ENCODE measurements around the gene TMA16. TPM values are rescaled to one million over a fixed set of nuclear protein-coding genes. Genes with fewer than 3 reads are reported as not detected.
"Not testable (repeated sequence)": the region's sequence is repeated elsewhere in the genome, so short reads cannot be mapped to it uniquely, and the experiment has no call there.

The TMA16 gene
- polyA plus RNA-seq, 4 donors, result 35.7 to 38.7 (median 37.5) TPM

DNA sequence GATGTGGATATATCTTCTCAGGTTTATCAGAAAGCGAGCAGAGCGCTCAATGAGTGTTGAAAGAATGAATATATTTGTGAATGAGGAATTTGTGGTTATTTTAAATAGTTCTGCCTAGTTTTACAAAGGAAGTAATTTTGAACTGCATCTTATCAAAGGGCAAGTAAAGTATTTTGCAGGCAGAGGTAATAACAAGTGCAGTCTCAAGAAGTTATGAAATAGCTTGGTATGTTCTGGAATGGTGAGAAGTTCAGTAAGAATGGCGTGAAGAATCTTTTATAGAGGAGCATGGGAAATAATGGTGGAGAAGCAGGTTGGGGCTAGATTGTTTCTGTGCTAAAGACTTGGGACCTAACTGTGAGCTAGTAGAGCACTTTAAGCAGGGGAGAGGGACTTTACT, 10.9 kb downstream of the TMA16 start:
- no peak for DNase-seq (ENCODE audit: low read depth in 4 of 4, low spot score in 2 of 4)

DNA sequence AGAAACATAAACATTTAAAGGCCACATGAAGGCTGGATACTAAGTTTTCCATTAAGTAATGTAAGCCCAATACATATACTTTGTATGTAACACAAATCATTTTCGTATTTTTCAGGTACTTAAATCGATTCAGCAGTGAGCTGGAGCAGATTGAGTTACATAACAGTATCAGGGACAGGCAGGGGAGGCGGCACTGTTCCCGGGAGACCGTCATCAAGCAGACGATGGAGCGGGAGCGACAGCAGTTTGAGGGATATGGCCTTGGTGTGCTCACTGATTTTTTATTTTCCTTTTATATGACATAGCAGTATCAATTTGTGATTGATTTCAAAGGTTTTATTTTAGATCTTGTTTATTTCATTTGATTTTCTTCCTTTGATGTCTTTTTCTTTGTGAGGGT, 20.7 kb downstream of the TMA16 start:
- DNase-seq (ENCODE audit: low read depth in 4 of 4, low spot score in 2 of 4), result no peak

DNA sequence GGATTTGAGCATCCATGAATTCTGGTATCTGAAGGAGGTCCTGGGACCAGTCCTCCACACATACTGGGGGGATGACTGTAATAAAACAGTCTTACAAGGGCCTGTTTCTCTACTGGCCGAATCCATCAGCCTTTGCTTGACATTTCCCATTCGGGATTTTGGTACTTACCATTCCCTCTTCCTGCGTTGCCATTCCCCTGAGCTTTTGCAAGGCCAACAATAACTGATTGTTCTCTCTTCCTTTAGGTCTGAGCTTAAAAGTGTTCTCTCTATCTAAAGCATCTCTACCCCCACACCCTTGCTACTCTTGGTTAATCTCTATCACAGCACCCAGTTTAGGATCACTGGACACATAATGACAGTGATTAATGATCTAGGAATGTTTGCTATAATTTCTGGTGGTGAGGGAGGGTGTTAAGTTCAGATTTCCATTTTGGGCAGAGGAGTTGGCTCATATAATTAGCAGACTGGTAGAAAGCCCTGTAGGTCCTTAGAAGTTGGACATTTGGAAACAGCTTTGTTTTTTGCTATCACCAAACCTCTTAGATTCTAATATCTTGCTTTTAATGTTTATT, 29.4 kb downstream of the TMA16 start:
- DNase-seq (ENCODE audit: low read depth in 4 of 4, low spot score in 2 of 4), result no peak

DNA sequence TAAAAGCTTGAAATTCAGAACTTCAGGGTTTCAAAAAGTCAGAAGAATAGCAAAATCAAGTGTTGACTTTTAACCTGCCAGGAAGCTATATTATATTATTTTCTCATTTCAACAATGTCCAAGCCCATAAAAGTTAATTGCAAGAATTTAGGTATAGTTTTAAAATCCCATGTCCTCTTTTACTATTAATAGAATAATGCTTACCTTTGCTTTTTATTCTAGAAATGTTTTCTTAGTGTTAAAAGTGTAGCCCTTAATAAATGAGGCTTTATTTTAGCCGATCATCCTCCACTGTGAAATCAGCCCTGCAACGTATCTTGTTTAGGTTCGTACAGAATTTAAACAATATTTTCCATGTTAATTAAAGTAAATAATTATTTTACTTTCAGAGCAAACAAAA, 31.5 kb downstream of the TMA16 start:
- DNase-seq (ENCODE audit: low read depth in 4 of 4, low spot score in 2 of 4), result no peak

DNA sequence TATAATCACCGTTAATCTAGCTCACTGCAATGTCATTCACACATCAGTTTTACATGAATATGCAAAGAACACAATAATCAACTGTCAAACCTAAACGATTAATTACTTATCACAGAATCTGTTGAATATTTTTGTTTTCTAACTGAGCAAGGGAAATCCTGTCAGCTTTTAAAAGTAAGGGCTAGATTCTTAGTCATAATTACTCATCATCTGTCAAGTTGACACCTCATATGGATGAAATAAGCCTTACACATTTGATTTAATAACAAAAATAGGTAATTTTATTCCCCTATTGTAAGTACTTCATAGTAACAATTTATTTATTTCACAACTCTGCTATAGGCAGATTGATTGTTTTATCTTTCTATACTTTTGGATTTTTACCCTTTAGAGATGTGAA, 32.7 kb downstream of the TMA16 start:
- no peak for DNase-seq (ENCODE audit: low read depth in 4 of 4, low spot score in 2 of 4)

DNA sequence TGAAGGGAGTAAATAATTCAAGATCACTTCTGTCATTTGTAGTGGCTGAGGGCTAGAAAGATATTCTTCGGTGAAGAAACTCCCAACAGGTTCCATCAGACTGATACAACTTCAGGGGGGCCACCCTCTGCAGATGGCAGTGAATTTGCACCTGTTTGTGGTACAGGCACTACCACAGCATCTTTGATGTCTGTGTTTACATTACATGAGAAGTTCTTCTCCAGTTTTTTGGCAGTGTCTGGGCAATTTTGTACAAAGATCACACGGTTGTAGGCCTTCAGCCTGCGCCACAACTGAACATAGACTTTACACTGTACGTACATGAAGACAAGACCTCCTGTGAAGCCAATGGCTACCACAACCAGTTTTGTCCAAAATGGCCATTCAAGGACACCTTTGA, 34.2 kb downstream of the TMA16 start:
- DNase-seq (ENCODE audit: low read depth in 4 of 4, low spot score in 2 of 4), result no peak

DNA sequence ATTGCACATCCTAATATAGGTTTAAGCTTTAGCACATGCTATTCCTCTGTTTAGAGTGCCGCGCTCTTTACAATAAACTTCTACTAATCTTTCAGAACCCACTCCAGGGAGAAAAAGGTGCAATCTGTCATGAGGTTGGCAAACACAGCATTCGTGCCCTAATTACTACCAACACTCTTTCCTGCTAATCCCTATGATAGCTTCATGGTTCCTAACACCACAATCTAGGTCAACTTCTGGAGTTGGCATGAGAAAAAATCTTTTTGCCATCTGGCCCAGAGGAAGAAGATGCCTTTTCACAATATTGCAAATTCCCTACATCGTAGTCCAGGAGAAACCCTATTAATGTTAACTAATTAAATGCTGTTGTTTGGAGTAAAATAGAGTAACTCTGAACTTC, 39.6 kb downstream of the TMA16 start:
- DNase-seq (ENCODE audit: low read depth in 4 of 4, low spot score in 2 of 4), result no peak

DNA sequence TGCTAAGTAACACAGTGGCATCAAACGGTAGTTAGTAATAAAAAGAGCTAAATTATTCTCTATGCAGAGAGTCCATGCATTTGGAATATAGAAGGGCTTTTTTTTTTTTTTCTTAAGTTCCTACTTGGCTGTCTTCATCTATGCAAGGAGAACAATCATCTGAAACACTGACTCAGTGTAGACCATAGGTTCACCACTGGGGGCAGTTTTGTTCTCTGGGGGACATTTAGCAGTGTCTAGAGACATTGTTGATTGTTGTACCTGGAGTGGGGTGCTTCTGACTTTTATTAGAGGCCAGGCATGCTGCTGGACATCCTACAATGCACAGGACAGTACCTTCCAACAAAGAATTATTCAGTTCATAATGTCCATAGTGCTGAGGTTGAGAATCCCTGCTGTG, 41.2 kb downstream of the TMA16 start:
- no peak for DNase-seq (ENCODE audit: low read depth in 4 of 4, low spot score in 2 of 4)

DNA sequence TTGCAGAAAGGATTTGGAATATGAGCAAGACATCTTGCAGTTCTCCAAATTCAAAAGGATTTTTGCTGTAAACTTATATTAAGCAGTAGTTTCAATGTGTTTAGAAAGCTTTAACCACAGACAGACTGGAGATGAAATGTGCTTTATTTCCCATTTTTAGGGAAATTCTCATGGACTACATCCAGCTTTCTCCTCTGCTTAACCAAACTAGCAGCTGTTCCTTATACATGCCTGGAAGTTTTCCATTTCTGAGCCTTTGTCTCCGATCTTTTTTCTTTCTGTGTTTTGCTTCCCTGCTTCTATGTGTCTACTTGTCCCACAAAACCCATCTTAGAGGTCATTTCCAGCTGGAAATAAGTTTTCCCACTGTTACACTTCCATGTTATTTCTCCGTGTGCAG, 41.6 kb downstream of the TMA16 start:
- no peak for DNase-seq (ENCODE audit: low read depth in 4 of 4, low spot score in 2 of 4)

DNA sequence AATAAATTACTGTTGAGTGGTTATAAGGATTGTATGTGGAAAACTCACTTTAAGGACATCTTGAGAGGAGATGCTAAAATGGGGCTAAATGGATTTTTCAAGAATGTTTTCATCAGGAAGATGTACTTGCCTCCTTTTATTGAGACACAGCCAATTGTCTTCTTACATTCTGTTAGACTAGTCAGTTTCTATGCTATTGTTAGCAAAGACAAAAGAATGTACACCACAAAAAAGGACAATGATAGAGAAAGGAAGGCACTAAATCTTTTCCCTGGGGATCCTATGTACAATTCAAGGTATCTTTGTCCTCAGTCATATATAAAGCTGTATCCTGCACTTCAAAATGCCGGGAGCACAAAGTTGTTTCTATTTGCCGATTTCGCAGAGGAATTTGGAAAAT, 42.6 kb downstream of the TMA16 start:
- DNase-seq (ENCODE audit: low read depth in 4 of 4, low spot score in 2 of 4), result no peak

DNA sequence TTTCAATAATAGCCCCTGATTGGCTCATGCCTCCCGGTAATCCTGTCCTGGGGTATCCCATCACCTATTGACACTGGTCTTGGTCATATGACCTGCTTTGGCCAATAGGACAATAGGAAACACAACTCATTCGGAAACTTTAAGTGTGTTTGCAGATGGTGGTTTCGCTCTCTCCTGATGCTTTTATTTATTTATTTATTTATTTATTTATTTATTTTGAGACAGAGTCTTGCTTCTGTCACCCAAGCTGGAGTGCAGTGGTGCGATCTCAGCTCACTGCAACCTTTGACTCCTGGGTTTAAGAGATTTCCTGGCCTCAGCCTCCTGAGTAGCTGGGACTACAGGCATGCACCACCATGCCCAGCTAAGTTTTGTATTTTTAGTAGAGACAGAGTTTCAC, 44.3 kb downstream of the TMA16 start:
- DNase-seq (ENCODE audit: low read depth in 4 of 4, low spot score in 2 of 4), result not testable (repeated sequence)

DNA sequence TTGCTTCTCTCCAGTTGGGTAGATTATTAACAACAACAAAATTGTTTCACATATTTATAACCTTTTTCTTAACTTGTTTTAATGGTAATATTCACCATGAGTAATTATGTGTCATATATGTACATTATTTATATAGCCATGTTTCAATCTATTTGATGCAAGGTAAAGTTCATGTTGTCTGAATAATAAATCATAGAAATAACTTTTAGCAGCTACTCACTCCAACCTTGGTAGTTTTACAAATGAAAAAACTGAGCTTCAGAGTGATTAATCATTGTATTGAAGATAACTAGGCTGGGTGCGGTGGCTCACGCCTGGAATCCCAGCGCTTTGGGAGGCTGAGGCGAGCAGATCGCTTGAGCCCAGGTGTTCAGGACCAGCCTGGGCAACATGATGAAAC, 46.0 kb downstream of the TMA16 start:
- no peak for DNase-seq (ENCODE audit: low read depth in 4 of 4, low spot score in 2 of 4)

DNA sequence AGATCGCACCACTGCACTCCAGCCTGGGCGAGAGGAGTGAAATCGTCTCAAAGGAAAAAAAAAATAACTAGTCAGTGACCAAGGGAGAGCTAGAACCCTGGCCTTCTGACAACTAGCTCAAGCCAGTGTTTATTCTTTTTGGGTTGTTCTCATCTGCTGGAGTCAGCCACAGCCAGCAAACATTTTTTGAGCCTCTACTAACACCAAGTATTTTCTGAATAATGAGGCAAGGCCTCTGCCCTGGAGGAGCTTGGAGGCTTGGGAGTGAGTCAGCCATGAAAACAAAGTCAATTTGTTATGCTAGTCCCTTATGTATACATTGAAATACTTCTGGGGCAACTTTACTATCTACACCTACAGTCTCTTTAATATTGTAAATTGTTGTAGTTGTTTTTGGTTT, 46.5 kb downstream of the TMA16 start:
- no peak for DNase-seq (ENCODE audit: low read depth in 4 of 4, low spot score in 2 of 4)

DNA sequence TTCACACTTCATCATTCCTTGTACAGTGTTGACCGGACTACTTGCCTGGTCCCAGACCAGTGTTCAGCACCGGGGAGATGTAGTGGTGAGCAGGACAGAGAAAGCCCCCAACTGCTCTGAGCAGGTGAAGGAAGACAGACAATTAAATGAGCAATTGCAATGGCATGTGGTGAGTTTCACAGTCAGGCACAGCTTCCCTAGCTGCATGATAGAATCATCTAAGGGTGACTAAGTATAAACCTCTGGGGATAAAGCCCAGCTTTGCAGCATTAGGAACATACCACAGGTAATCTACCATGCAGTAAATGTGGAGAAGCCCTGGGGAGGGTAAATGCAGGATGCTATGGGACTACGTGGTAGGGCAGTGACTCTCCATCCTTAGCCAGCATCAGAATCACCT, 47.8 kb downstream of the TMA16 start:
- DNase-seq (ENCODE audit: low read depth in 4 of 4, low spot score in 2 of 4), result no peak

DNA sequence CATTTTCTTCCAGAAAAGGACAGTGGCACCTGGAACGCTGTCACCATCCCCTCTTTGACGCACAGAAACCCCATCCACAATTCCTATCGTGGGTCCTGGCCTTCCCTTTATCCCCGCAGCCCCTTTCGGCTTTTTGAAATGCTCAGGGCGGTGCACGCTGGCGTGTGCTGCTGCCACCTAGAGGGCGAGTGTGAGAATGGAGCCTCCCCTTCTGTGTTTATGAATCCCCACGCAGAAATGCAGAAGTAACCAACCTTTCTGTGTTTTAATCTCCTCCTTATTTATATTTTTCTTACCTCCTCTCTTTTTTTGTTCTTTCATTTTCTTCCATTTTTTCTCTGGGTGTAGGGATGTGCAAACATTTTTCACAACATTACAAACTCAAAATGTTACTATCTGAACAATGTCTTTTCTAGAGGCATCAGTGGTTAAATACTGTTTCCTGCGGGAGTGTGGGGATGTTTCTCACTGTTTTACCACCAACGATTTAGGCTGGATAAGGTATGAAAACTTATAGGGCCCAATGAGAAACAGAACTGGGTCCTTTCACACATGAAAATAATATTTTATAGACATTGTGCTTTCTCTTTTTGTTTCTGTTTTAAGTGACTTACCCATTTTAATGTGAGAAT, 50.0 kb downstream of the TMA16 start:
- peak in 1 of 4 donors; percentile 49 for DNase-seq (ENCODE audit: low read depth in 4 of 4, low spot score in 2 of 4)

DNA sequence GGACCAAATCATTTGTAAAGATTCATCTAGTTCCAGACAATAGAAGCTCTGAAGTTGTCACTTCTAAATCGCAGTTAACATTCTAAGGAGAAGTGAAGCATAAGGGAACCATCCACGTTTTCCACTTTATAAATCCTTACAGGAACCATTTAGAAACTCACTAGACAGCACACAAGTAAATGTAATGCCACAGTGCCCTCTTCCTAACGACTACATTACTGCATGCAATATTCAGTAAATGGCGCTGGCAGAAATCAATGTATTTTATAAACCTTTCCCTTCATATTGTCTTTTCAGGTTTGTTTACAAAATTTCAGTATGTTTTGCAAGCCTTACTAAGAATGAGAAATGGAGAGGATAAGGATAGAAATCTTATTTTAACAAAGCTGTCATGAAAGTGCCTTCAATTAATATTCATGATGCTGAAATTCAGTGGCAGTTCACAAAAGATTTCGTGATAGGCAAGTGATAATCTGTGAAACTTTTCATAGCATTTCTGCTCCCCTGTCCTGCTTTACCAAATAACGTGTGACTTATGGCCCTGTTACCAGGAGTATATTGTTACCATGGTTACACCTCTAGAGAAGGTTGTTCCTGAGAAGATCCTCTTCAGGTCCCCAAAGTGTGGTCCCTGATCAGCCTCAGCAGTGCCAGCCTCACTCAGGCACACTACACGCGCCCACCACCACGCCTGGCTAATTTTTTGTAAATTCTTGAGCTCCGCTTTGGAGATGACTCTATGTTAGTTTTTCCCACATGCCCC, 54.2 kb downstream of the TMA16 start:
- peak in 1 of 4 donors; percentile 32 for DNase-seq (ENCODE audit: low read depth in 4 of 4, low spot score in 2 of 4)

DNA sequence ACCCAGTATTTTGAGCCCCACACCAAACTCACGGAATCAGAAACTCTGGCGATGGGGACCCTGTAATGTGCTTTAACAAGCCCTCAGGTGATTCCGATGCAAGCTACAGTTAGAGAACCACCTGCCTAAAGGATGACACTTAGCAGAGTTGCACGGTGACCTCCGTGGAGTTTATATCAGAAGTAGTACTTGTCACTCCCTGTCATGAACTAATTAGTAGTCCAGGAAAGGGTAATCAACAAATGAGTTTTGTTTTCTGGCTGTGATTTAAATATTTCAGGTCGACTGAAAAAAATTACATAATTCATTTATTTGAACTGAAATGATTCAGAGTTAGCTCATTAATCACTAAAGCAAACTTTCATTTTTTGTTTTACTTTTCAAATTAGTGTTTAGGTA, 56.4 kb downstream of the TMA16 start:
- DNase-seq (ENCODE audit: low read depth in 4 of 4, low spot score in 2 of 4), result no peak

DNA sequence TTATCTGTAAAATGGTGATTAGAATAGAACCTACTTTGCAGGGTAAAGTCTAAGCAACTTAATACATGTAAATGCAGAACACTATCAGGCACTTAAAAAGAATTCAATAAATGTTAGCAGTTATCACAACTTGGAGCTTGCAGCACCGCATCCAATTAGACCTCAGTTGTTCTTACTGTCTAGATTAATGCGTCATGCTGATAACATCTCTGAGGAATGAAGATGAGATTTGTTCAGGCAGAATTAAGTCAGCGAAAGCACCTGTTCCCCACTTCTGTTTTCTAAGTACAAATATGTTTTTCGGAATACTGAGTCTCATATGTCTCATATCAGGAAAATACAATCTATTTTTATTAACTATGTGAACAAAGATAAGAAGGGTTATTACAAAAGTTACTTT, 58.7 kb downstream of the TMA16 start:
- DNase-seq (ENCODE audit: low read depth in 4 of 4, low spot score in 2 of 4), result no peak

DNA sequence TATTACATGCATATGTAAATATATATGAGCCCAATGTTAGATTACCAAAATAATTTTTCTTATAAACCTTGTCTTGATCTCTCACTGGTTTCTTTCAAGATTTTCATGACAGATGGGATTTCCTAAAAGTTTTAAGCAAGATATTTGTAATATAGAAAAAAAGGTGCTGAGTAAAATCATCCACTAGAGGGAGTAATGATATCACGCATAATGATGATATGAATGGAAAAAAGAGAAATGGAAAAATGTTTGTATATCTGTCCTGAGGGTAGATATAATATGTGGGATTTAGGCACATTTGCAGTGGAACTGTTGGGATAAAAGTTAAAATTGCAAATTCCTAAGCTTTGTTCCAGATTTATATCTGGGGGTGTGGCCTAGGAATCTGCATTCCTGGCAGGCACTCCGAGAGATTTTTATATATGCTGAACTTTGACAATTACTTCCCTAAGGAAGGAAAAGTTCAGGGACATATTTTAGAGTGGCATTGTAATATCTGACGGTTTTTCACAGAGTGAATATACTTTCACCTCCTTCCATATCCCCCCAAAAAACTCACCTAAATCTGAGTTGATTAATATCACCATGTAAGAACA, 60.5 kb downstream of the TMA16 start:
- DNase-seq (ENCODE audit: low read depth in 4 of 4, low spot score in 2 of 4), result no peak

DNA sequence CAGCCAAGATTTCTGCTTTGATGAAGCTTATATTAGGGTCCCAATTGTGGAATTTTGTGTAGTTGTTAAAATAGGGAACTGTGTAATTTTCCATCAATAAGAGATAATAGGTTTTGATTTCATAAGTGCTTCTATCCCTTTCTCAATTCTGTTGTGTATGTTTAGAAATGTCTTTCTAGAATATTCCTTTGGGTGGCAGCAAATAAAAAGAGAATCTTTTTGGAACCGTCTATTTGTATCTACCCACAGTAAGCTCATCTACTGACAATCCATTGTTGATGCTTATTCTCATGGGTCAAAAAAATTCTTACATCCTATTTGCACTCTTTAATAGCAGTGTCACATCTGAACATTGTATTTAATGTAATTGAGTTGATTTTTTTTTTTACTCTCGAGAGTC, 61.7 kb downstream of the TMA16 start:
- no peak for DNase-seq (ENCODE audit: low read depth in 4 of 4, low spot score in 2 of 4)

DNA sequence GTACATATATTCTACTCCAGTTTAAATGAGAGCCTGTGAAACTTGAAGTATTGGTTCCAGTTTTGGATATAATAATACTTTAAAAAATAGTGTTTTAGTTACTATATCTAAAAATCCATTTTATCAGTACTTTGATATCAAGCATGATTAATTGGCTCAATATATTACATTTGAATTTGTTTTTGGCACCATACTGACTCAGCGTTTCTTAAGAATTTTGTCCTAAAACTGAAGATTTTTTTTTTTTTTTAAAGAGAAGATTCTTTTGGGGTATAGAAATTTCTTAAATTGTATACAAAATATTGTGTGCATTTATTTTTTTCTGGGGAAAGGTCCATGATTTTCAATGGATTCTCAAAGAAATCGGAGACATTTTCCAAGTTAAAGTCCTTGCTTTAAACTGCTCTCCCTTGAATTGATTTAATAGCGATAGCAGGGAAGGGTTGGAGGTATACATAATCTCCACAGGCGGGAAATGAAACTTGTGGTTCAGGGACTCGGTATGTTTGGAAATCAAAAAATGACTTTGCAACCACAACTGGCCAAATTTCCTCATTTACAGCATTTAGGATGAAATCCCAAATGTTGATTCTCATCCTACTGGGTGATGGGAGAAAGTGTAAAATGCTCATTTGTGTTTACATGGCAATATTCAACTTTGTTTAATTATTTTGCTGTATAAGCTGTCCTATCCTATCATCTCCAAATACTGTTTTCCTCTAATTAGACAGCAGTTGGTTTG, 62.3 kb downstream of the TMA16 start:
- DNase-seq (ENCODE audit: low read depth in 4 of 4, low spot score in 2 of 4), result no peak
